Ovary (tissue), 9 donors: ENCODE results near the gene DBNDD2. TPM values are rescaled to one million over a fixed set of nuclear protein-coding genes. Genes with fewer than 3 reads are reported as not detected.

Experiments used
- DNase-seq, 5 donors: peaks; one replicate each; pipeline ENCODE4 v3.0.0-alpha.2; 2019 to 2020
- H3K27ac ChIP-seq, 2 donors: fragments of 200-600 bp; one replicate each; pipeline versions ENCODE4 v1.5.1 to v1.8.0; 2019 to 2022
- H3K27me3 ChIP-seq: fragments of 200-600 bp; one replicate; pipeline ENCODE4 v1.8.0; 2022
- H3K36me3 ChIP-seq: fragments of 200-600 bp; sonication (generic); one replicate; pipeline ENCODE4 v1.5.1; 2019
- H3K4me1 ChIP-seq: one replicate; pipeline ENCODE4 v1.8.1; 2013; ENCODE audit warnings: mild to moderate bottlenecking, moderate library complexity; ENCODE audit not compliant: insufficient read depth
- H3K4me3 ChIP-seq: fragments of 200-600 bp; sonication (generic); one replicate; pipeline ENCODE4 v1.5.1; 2017
- H3K9me3 ChIP-seq, 2 donors: fragments of 200-600 bp in 1 of 2; sonication (generic) in 1 of 2; one replicate each; pipeline versions ENCODE4 v1.5.1 to v1.8.1; 2013 to 2019; ENCODE audit warnings: mild to moderate bottlenecking in 1 of 2, moderate library complexity in 1 of 2
- EP300 ChIP-seq: sonication (generic); formaldehyde crosslinking; IDR thresholded peaks from one replicate; pipeline ENCODE4 v1.6.1; 2017; ENCODE audit warnings: antibody characterized with exemption
- POLR2A ChIP-seq: fragments of 450-650 bp; IDR thresholded peaks from one replicate; pipeline ENCODE4 v1.6.1; 2017; ENCODE audit warnings: antibody characterized with exemption, mild to moderate bottlenecking, moderate library complexity
- WGBS, 3 donors: extraction: QIAGEN DNeasy Blood & Tissue Kit in 1 of 3; methylation state at CpG; one replicate each; pipeline versions ENCODE4 v1.1.5 to v1.1.7; 2013 to 2017; 5-methylcytosine and 5-hydroxymethylcytosine counted together
- intact Hi-C, 4 donors: fragments of 100-400 bp; cut with DNase I; formaldehyde crosslinking; loops; one replicate each; pipeline versions ENCODE4 v1.11.0 to v1.15.1; 2022 to 2023
- microRNA-seq, 3 donors: library from miRNA; unstranded; fragments of <30 nt; microRNA quantifications; one replicate each; pipeline versions ENCODE4 to v1.2.0, GENCODE V29; 2019 to 2020
- polyA plus RNA-seq, 2 donors: library from polyadenylated mRNA; stranded (reverse); fragments of 200-250 nt in 1 of 2; fragments of 350-450 nt in 1 of 2; fragmentation: Illumina TruSeq in 1 of 2; extraction: RNeasy Lipid Tissue Mini Kit (QIAGEN cat#74804) in 1 of 2; gene quantifications; one replicate each; pipeline ENCODE4 v1.2.3, GENCODE V29; 2013 to 2014
- small RNA-seq: library from RNA; depleted of rRNA; stranded (forward); fragments of <200 nt; gene quantifications from one replicate; pipeline ENCODE3, GENCODE V24; 2016
- total RNA-seq, 7 donors: library from RNA; depleted of rRNA in 2 of 7; stranded (reverse); fragments of >200 nt in 2 of 7; fragmentation: NEBNext Ultra II Directional in 3 of 7; extraction: Animal tissue kit (Norgen Biotek cat#: 25700) in 3 of 7; gene quantifications; one replicate each; pipeline versions ENCODE4 v1.1.0 to v1.2.4, GENCODE V29; 2016 to 2023
- TF ChIP-seq, protein P1 (sequence below), 3 donors: fragments of 450-650 bp in 2 of 3; fragments of 200-600 bp in 1 of 3; IDR thresholded peaks; one replicate each; pipeline versions ENCODE4 v1.5.1 to v1.8.0; 2016 to 2022; ENCODE audit warnings: antibody characterized with exemption in 3 of 3, mild to moderate bottlenecking in 1 of 3
- donor health status: DM: no; HTN: no; CAD: no; lungs with moderate emphysema.
- donor health status: DM: no; HTN: no; CAD: no.
- donor health status: Bipolar disorder and iron deficiency.
- donor health status: DM: yes; HTN: yes; CAD: no.
- donor health status: DM: no; HTN: no; CAD: no.
- donor health status: DM: yes; HTN: yes; CAD: no.

The DBNDD2 gene
- total and polyA plus RNA-seq, 9 donors, result 18.4 to 63.2 (median 32.0) TPM

DNA sequence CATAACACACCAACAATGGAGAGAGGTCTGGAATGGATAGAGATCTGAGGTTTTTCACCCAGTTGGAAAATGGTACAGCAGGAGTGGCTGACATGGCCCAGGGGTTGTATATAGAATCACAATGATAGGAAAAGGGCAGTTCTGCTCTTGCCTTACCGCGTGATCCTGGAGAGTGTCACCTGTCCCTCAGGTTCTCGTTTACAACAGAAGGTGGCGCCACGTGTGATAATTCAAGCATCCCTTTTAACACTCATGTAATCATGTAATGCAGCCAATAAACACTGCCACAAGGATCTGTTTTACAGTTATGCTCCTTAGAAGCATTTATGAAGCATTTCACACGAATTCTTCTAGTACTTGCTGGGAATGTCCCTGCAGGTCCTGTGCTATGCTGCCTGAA, 48.5 kb downstream of the DBNDD2 start:
- no peaks in the 10 kb centered on the region for H3K27me3 ChIP-seq
- no peak overlapping the region for H3K27ac ChIP-seq
- intact Hi-C loops, result no loop called here
- DNase-seq, result no peak
- H3K4me3 ChIP-seq, result no peak overlapping the region
- no peaks in the 10 kb centered on the region for H3K9me3 ChIP-seq
- no peak for TF ChIP-seq EP300
- TF ChIP-seq, protein P1, sequence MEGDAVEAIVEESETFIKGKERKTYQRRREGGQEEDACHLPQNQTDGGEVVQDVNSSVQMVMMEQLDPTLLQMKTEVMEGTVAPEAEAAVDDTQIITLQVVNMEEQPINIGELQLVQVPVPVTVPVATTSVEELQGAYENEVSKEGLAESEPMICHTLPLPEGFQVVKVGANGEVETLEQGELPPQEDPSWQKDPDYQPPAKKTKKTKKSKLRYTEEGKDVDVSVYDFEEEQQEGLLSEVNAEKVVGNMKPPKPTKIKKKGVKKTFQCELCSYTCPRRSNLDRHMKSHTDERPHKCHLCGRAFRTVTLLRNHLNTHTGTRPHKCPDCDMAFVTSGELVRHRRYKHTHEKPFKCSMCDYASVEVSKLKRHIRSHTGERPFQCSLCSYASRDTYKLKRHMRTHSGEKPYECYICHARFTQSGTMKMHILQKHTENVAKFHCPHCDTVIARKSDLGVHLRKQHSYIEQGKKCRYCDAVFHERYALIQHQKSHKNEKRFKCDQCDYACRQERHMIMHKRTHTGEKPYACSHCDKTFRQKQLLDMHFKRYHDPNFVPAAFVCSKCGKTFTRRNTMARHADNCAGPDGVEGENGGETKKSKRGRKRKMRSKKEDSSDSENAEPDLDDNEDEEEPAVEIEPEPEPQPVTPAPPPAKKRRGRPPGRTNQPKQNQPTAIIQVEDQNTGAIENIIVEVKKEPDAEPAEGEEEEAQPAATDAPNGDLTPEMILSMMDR (IDR thresholded peaks at IDR 0.05), result no peak
- no peak for TF ChIP-seq POLR2A
- no peaks in the 10 kb centered on the region for H3K36me3 ChIP-seq
- WGBS, 3 donors, result 23 to 25% (median 23%) methylated on average over 6 of the region's 6 CpGs
- H3K4me1 ChIP-seq, result no peaks in the 10 kb centered on the region

DNA sequence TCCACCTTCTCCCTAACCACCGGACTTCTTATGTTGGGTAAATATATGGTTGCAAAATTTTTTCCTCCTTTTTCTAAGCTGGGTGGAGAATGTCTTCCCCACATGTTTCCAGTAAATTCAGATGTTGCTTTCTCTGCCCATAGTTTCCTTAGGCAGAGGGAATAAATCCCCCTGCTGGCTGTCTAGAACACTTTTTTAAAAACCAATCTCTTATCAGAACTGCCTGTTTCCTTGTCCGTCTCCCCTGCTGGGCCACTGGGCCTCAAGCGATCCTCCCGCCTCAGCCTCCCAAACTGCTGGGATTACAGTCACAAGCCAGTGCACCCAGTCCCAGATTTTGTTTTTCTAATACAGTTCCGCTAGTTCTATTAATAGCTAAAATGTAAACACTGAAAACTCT, 51.5 kb downstream of the DBNDD2 start:
- H3K27me3 ChIP-seq, result no peaks in the 10 kb centered on the region
- H3K4me1 ChIP-seq, result no peaks in the 10 kb centered on the region
- no peak for DNase-seq
- intact Hi-C loops, result no loop called here
- H3K9me3 ChIP-seq, result no peaks in the 10 kb centered on the region
- TF ChIP-seq, protein P1 (IDR thresholded peaks at IDR 0.05), result no peak
- TF ChIP-seq EP300, result no peak
- no peak for TF ChIP-seq POLR2A
- no peak overlapping the region for H3K27ac ChIP-seq
- no peak overlapping the region for H3K4me3 ChIP-seq
- 31 to 46% (median 36%) methylated on average over 5 of the region's 5 CpGs for WGBS, 3 donors
- no peaks in the 10 kb centered on the region for H3K36me3 ChIP-seq

Small RNA genes lying within 50 kb of the gene (microRNA-seq; reads per million reads assigned to microRNA genes)
- 0 to 0.16 (median 0) reads per million in 3 donors for gene MIR6812

Small RNA genes lying within 50 kb of the gene (small RNA-seq; reads per million reads assigned to genes)
- gene MIR6812, result not detected

Other genes starting within 250 kb of the DBNDD2 start
- under 1 TPM in 1 of 7 donors, not detected in 6; 0.92 TPM for gene PI3, start 233.4 kb upstream of the DBNDD2 start, total RNA-seq
- under 1 TPM in 1 of 2 donors, not detected in 1; 0.30 TPM for gene PI3, start 233.4 kb upstream of the DBNDD2 start, polyA plus RNA-seq
- gene SEMG1, start 201.3 kb upstream of the DBNDD2 start, total RNA-seq, result not detected
- gene SEMG1, start 201.3 kb upstream of the DBNDD2 start, polyA plus RNA-seq, result not detected
- gene SEMG2, start 186.9 kb upstream of the DBNDD2 start, total RNA-seq, result not detected
- not detected for gene SEMG2, start 186.9 kb upstream of the DBNDD2 start, polyA plus RNA-seq
- 100 to 1,000 TPM in 2 of 7 donors, 10 to 100 TPM in 3, 1 to 10 TPM in 1, not detected in 1; 4.0 to 622 (median 33.3) TPM for gene SLPI, start 153.7 kb upstream of the DBNDD2 start, total RNA-seq
- gene SLPI, start 153.7 kb upstream of the DBNDD2 start, polyA plus RNA-seq, result 10 to 100 TPM; 16.6 to 45.5 TPM
- under 1 TPM in 2 of 7 donors, not detected in 5; 0.36 to 0.38 TPM for gene RBPJL, start 101.4 kb upstream of the DBNDD2 start, total RNA-seq
- gene RBPJL, start 101.4 kb upstream of the DBNDD2 start, polyA plus RNA-seq, result not detected
- gene MATN4, start 100.0 kb upstream of the DBNDD2 start, total RNA-seq, result under 1 TPM in 1 of 7 donors, not detected in 6; 0.10 TPM
- not detected for gene MATN4, start 100.0 kb upstream of the DBNDD2 start, polyA plus RNA-seq
- 100 to 1,000 TPM in 1 of 7 donors, 10 to 100 TPM in 6; 12.9 to 269 (median 45.9) TPM for gene SDC4, start 59.9 kb upstream of the DBNDD2 start, total RNA-seq
- gene SDC4, start 59.9 kb upstream of the DBNDD2 start, polyA plus RNA-seq, result 10 to 100 TPM; 17.3 to 49.0 TPM
- 10 to 100 TPM; 29.2 to 69.7 (median 32.8) TPM for gene SYS1, start 45.1 kb upstream of the DBNDD2 start, total RNA-seq
- gene SYS1, start 45.1 kb upstream of the DBNDD2 start, polyA plus RNA-seq, result 10 to 100 TPM; 33.0 to 47.0 TPM
- under 1 TPM in 2 of 7 donors, not detected in 5; 0.42 to 0.89 TPM for gene TP53TG5, start 30.0 kb upstream of the DBNDD2 start, total RNA-seq
- gene TP53TG5, start 30.0 kb upstream of the DBNDD2 start, polyA plus RNA-seq, result under 1 TPM in 1 of 2 donors, not detected in 1; 0.02 TPM
- 10 to 100 TPM; 30.0 to 84.2 (median 69.3) TPM for gene PIGT, start 7.9 kb downstream of the DBNDD2 start, total RNA-seq
- 100 to 1,000 TPM in 1 of 2 donors, 10 to 100 TPM in 1; 68.1 to 172 TPM for gene PIGT, start 7.9 kb downstream of the DBNDD2 start, polyA plus RNA-seq
- gene WFDC2, start 61.5 kb downstream of the DBNDD2 start, total RNA-seq, result 100 to 1,000 TPM in 1 of 7 donors, 10 to 100 TPM in 4, 1 to 10 TPM in 2; 1.2 to 246 (median 18.9) TPM
- 1 to 10 TPM; 2.9 to 9.6 TPM for gene WFDC2, start 61.5 kb downstream of the DBNDD2 start, polyA plus RNA-seq
- not detected for gene SPINT3, start 107.3 kb downstream of the DBNDD2 start, total RNA-seq
- not detected for gene SPINT3, start 107.3 kb downstream of the DBNDD2 start, polyA plus RNA-seq
- gene WFDC6, start 131.2 kb downstream of the DBNDD2 start, total RNA-seq, result not detected
- gene WFDC6, start 131.2 kb downstream of the DBNDD2 start, polyA plus RNA-seq, result not detected
- gene EPPIN, start 139.1 kb downstream of the DBNDD2 start, total RNA-seq, result 1 to 10 TPM in 1 of 7 donors, under 1 TPM in 1, not detected in 5; 0.30 to 1.1 TPM
- under 1 TPM; 0.21 to 0.38 TPM for gene EPPIN, start 139.1 kb downstream of the DBNDD2 start, polyA plus RNA-seq
- gene WFDC8, start 171.0 kb downstream of the DBNDD2 start, total RNA-seq, result under 1 TPM in 1 of 7 donors, not detected in 6; 0.23 TPM
- not detected for gene WFDC8, start 171.0 kb downstream of the DBNDD2 start, polyA plus RNA-seq
- not detected for gene WFDC10A, start 221.4 kb downstream of the DBNDD2 start, total RNA-seq
- not detected for gene WFDC10A, start 221.4 kb downstream of the DBNDD2 start, polyA plus RNA-seq
- not detected for gene WFDC9, start 223.0 kb downstream of the DBNDD2 start, total RNA-seq
- gene WFDC9, start 223.0 kb downstream of the DBNDD2 start, polyA plus RNA-seq, result not detected